GM19351 (cell line): ENCODE data around the gene LYRM1.
"Not testable (repeated sequence)": the region's sequence is repeated elsewhere in the genome, so short reads cannot be mapped to it uniquely, and the experiment has no call there.

Source experiments
- ATAC-seq: cut with Tn5 transposase; IDR thresholded peaks from one replicate; pipeline ENCODE4 v1.9.1; 2021; ENCODE audit warnings: mild to moderate bottlenecking, moderate library complexity; ENCODE audit not compliant: unreplicated experiment

The LYRM1 gene

GRCh38 chr16:20931066-20931600, 30.6 kb downstream of the LYRM1 start:
- no peak for ATAC-seq

GRCh38 chr16:20933589-20933988, 33.0 kb downstream of the LYRM1 start:
- ATAC-seq: no peak

- no peak for ATAC-seq
Measured at GRCh38 chr16:20937736-20938135, 37.2 kb downstream of the LYRM1 start.

- ATAC-seq: no peak
Measured at GRCh38 chr16:20938426-20938825, 37.9 kb downstream of the LYRM1 start.

GRCh38 chr16:20939611-20940010, 39.0 kb downstream of the LYRM1 start:
- no peak for ATAC-seq

GRCh38 chr16:20940871-20941635, 40.5 kb downstream of the LYRM1 start:
- no peak for ATAC-seq

- no peak for ATAC-seq
Measured at GRCh38 chr16:20941636-20941926, 41.0 kb downstream of the LYRM1 start.

GRCh38 chr16:20942256-20942655, 41.7 kb downstream of the LYRM1 start:
- ATAC-seq: no peak

GRCh38 chr16:20944861-20945574, 44.4 kb downstream of the LYRM1 start:
- ATAC-seq: no peak

- not testable (repeated sequence) for ATAC-seq
Measured at GRCh38 chr16:20945575-20945875, 45.0 kb downstream of the LYRM1 start.

GRCh38 chr16:20946015-20946629, 45.6 kb downstream of the LYRM1 start:
- no peak for ATAC-seq

- ATAC-seq: no peak
Measured at GRCh38 chr16:20948444-20948843, 47.9 kb downstream of the LYRM1 start.

GRCh38 chr16:20949660-20950059, 49.1 kb downstream of the LYRM1 start:
- no peak for ATAC-seq

- ATAC-seq: no peak
Measured at GRCh38 chr16:20950294-20950693, 49.7 kb downstream of the LYRM1 start.

- no peak for ATAC-seq
Measured at GRCh38 chr16:20952139-20952920, 51.8 kb downstream of the LYRM1 start.

- ATAC-seq: no peak
Measured at GRCh38 chr16:20954574-20954973, 54.0 kb downstream of the LYRM1 start.

- ATAC-seq: no peak
Measured at GRCh38 chr16:20956319-20956718, 55.7 kb downstream of the LYRM1 start.

GRCh38 chr16:20957153-20957552, 56.6 kb downstream of the LYRM1 start:
- no peak for ATAC-seq

- no peak for ATAC-seq
Measured at GRCh38 chr16:20960899-20961298, 60.3 kb downstream of the LYRM1 start.

GRCh38 chr16:20968765-20969164, 68.2 kb downstream of the LYRM1 start:
- ATAC-seq: no peak

- ATAC-seq: no peak
Measured at GRCh38 chr16:20969386-20969785, 68.8 kb downstream of the LYRM1 start.
